Measurements from ENCODE around the gene METTL16.

- TF ChIP-seq CTCF (conservative IDR thresholded peaks at IDR 0.05; ENCODE audit: low read depth, low read length) (no peak), CEBPB (IDR thresholded peaks at IDR 0.05; ENCODE audit: low read depth, low read length) (no peak), RFX5 (IDR thresholded peaks at IDR 0.05; ENCODE audit: low read depth, low read length) (no peak), SMC3 (IDR thresholded peaks at IDR 0.05; ENCODE audit: low read depth, low read length) (no peak), ELK1 (IDR thresholded peaks at IDR 0.05; ENCODE audit: borderline replicate concordance, low read depth, low read length) (no peak), POLR2A (IDR thresholded peaks at IDR 0.05; ENCODE audit: low read depth, low read length) (no peak), BHLHE40 (IDR thresholded peaks at IDR 0.05; ENCODE audit: low read depth, low read length) (no peak), CHD1 (IDR thresholded peaks at IDR 0.05; ENCODE audit: low read depth, low read length) (no peak), MXI1 (IDR thresholded peaks at IDR 0.05; ENCODE audit: borderline replicate concordance, low read depth, low read length) (no peak)
Measured at GRCh38 chr17:2545393-2545792, 33.7 kb upstream of the METTL16 start.
